Panc1 (cell line): Measurements from ENCODE around the gene TSPOAP1.

Experiments
- CTCF ChIP-seq: fragments of 450-650 bp; IDR thresholded peaks from 2 replicates; pipeline ENCODE4 v1.5.1; 2017; ENCODE audit warnings: mild to moderate bottlenecking
- POLR2AphosphoS5 ChIP-seq: IDR thresholded peaks from 2 replicates; pipeline ENCODE4 v1.6.1; 2012; ENCODE audit warnings: mild to moderate bottlenecking, low read depth, low read length, moderate library complexity
- TCF7L2 ChIP-seq: IDR thresholded peaks from 2 replicates; pipeline ENCODE4 v1.6.1; 2011; ENCODE audit warnings: mild to moderate bottlenecking, low read depth, low read length, inconsistent platforms
- TF ChIP-seq, protein P1 (sequence below), 2 experiments: IDR thresholded peaks; 2 replicates each; pipeline ENCODE4 v1.6.1; 2011 to 2012; ENCODE audit warnings: low read depth in 2 of 2, control low read depth in 1 of 2, low read length in 1 of 2, mild to moderate bottlenecking in 1 of 2, moderate library complexity in 1 of 2; ENCODE audit not compliant: insufficient read depth in 1 of 2

DNA sequence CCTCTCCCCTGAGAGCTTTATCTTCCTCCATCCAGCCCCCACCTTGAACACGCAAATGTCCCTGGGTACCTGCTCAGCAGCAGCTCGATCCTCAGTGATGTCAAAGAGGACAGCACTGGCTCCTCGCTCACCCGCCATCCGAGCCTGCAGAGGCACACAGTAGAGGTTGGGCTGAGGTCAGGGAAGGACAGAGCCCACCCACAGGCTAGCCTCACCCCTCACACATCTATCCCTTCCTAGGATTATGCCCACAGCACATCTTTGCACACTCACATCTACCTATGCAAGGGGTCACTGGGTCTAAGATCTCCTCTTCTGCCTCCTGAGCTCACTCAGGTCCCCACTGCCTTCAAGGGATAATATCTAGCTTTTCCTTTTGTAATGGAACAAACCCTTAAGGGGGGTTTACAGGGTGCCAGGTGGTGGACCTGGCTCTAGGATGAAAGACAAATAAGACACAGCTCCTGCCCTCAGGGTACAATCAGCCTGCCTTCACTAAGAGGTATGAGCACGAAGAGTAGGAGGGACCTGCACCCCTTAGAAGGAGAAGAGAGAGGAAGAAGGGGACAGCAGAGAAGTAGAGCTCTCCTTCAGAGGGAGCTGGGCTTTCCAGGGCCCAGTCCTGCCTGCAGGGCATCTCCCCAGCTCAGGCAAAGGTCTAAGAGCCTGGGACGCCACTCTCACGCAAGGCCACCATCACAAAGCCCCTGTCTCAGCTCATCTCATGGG is 35.0 kb upstream of the TSPOAP1 start:
- TF ChIP-seq CTCF: no peak
- TF ChIP-seq POLR2AphosphoS5: no peak
- TF ChIP-seq, protein P1, sequence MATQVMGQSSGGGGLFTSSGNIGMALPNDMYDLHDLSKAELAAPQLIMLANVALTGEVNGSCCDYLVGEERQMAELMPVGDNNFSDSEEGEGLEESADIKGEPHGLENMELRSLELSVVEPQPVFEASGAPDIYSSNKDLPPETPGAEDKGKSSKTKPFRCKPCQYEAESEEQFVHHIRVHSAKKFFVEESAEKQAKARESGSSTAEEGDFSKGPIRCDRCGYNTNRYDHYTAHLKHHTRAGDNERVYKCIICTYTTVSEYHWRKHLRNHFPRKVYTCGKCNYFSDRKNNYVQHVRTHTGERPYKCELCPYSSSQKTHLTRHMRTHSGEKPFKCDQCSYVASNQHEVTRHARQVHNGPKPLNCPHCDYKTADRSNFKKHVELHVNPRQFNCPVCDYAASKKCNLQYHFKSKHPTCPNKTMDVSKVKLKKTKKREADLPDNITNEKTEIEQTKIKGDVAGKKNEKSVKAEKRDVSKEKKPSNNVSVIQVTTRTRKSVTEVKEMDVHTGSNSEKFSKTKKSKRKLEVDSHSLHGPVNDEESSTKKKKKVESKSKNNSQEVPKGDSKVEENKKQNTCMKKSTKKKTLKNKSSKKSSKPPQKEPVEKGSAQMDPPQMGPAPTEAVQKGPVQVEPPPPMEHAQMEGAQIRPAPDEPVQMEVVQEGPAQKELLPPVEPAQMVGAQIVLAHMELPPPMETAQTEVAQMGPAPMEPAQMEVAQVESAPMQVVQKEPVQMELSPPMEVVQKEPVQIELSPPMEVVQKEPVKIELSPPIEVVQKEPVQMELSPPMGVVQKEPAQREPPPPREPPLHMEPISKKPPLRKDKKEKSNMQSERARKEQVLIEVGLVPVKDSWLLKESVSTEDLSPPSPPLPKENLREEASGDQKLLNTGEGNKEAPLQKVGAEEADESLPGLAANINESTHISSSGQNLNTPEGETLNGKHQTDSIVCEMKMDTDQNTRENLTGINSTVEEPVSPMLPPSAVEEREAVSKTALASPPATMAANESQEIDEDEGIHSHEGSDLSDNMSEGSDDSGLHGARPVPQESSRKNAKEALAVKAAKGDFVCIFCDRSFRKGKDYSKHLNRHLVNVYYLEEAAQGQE (IDR thresholded peaks at IDR 0.05; ENCODE audit: insufficient read depth in 1 of 2, low read depth in 2 of 2, low read length in 1 of 2): no peak
- no peak for TF ChIP-seq TCF7L2
